KMS-11 (cell line): Measurements from ENCODE around the gene ANGEL1.

Experiments used
- H2AFZ ChIP-seq: fragments of 200-600 bp; sonication (generic); 2 replicates; pipeline ENCODE4 v1.6.1; 2016; ENCODE audit warnings: antibody characterized with exemption, mixed run types, low read depth
- H3K27ac ChIP-seq: fragments of 200-600 bp; sonication (generic); 2 replicates; pipeline ENCODE4 v1.6.1; 2016; ENCODE audit warnings: mild to moderate bottlenecking, mixed run types
- H3K27me3 ChIP-seq: fragments of 200-600 bp; sonication (generic); 2 replicates; pipeline ENCODE4 v1.6.1; 2017; ENCODE audit warnings: mild to moderate bottlenecking, low read depth, mixed run types, moderate library complexity; ENCODE audit not compliant: insufficient read depth
- H3K36me3 ChIP-seq: fragments of 200-600 bp; sonication (generic); 2 replicates; pipeline ENCODE4 v1.6.1; 2017; ENCODE audit warnings: mild to moderate bottlenecking, mixed run types; ENCODE audit not compliant: insufficient read depth
- H3K4me1 ChIP-seq: fragments of 200-600 bp; sonication (generic); 2 replicates; pipeline ENCODE4 v1.6.1; 2016; ENCODE audit warnings: mild to moderate bottlenecking, low read depth, mixed run types; ENCODE audit not compliant: poor library complexity, severe bottlenecking
- H3K4me2 ChIP-seq: fragments of 200-600 bp; sonication (generic); 2 replicates; pipeline ENCODE4 v1.7.0; 2016; ENCODE audit warnings: mild to moderate bottlenecking, mixed run types
- H3K4me3 ChIP-seq: fragments of 200-600 bp; sonication (generic); IDR thresholded peaks from 2 replicates; pipeline ENCODE4 v1.6.1; 2017; ENCODE audit warnings: low read depth, low read length, mixed read lengths; ENCODE audit not compliant: insufficient read depth
- H3K79me2 ChIP-seq: fragments of 200-600 bp; sonication (generic); 2 replicates; pipeline ENCODE4 v1.6.1; 2016; ENCODE audit warnings: low read depth, mixed run types; ENCODE audit not compliant: insufficient read depth
- H3K9ac ChIP-seq: fragments of 200-600 bp; sonication (generic); 2 replicates; pipeline ENCODE4 v1.6.1; 2016; ENCODE audit warnings: mild to moderate bottlenecking, mixed run types
- H4K20me1 ChIP-seq: fragments of 200-600 bp; sonication (generic); 2 replicates; pipeline ENCODE4 v1.6.1; 2016; ENCODE audit warnings: mild to moderate bottlenecking, mixed run types; ENCODE audit not compliant: insufficient read depth
- TF ChIP-seq, protein P1 (sequence below): fragments of 200-600 bp; sonication (generic); conservative IDR thresholded peaks from 2 replicates; pipeline ENCODE4 v1.6.1; 2017; ENCODE audit warnings: low read depth, mild to moderate bottlenecking, antibody characterized with exemption, low read length, moderate library complexity, mixed read lengths

Gene ANGEL1

DNA sequence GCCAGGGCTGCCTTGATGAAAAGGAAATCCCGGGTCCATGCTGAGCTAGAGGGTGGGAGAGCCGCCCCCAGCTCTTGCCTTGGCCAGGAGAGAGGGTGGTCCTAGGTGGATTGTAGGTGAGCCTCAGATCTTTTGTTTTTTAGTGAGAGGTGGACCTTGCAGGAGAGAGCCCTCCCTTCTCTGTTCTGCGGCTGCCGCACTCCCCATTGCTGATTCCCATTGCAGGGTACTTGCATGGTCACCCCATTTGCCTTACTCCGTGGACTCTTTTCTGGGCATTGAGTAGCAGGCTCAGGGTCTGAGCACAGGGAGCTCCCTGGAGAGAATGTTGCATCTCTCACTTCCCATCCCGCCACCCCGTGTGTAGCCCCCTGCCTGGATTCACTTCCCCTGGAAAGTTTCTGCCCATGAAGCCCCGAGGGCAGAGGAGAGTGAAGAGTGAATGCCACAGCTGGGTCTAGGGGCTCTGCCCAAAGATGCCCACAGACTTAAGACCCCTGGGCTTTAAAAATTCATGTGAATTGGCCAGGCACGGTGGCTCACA is 41.2 kb downstream of the ANGEL1 start:
- no peaks in the 10 kb centered on the region for H3K79me2 ChIP-seq
- H3K36me3 ChIP-seq: no peaks in the 10 kb centered on the region
- H3K4me3 ChIP-seq: no peak overlapping the region
- H4K20me1 ChIP-seq: no peaks in the 10 kb centered on the region
- H3K27me3 ChIP-seq: no peaks in the 10 kb centered on the region
- H3K9ac ChIP-seq: no peak overlapping the region
- H3K27ac ChIP-seq: no peak overlapping the region
- no peak overlapping the region for H3K4me2 ChIP-seq
- no peaks in the 10 kb centered on the region for H3K4me1 ChIP-seq
- TF ChIP-seq, protein P1, sequence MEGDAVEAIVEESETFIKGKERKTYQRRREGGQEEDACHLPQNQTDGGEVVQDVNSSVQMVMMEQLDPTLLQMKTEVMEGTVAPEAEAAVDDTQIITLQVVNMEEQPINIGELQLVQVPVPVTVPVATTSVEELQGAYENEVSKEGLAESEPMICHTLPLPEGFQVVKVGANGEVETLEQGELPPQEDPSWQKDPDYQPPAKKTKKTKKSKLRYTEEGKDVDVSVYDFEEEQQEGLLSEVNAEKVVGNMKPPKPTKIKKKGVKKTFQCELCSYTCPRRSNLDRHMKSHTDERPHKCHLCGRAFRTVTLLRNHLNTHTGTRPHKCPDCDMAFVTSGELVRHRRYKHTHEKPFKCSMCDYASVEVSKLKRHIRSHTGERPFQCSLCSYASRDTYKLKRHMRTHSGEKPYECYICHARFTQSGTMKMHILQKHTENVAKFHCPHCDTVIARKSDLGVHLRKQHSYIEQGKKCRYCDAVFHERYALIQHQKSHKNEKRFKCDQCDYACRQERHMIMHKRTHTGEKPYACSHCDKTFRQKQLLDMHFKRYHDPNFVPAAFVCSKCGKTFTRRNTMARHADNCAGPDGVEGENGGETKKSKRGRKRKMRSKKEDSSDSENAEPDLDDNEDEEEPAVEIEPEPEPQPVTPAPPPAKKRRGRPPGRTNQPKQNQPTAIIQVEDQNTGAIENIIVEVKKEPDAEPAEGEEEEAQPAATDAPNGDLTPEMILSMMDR: no peak
- H2AFZ ChIP-seq: no peak overlapping the region

DNA sequence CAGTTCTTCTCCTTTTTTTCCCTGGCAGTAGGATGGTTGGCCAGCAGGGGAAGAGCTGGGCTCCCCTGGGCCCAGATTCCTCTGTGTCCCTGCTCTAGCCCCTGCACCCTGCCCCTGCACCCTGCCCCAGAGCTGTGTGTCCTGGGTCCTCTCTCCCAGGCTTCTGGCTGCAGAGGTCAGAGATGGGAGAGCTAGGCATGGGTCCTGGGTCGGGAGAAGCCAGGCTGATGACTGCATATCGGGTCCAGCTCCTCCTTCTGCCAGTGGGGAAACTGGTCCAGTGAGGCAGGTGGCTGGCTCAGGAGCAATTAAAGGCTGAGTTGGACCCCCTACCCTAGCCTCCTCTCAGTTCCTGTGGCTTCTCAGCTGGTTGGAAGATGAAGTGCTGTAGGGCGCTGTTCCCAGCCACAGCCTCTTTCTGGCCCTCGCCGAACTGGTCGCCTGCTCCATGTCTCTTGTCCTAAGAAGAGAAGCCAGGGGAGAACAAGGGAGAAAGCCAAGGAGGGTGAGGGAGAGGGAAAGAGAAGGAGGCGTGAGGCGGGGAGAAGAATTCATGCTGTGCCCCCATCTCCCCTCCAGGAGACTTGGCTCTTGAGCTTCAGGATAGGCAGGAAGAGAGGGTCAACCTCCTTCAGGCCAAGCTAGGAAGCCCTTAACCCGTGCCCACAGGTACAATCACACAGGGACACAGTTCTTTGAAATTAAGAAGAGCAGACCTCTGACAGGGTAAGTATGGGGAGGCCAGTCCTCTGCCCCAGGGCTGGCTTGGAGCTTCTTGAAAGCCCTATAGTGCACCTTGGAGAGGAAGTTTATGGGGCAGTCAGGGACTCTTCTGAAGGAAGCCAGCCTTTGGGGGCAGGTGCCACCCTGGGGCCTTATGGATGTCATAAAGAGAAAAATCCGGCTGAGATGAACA is 41.9 kb downstream of the ANGEL1 start:
- no peaks in the 10 kb centered on the region for H4K20me1 ChIP-seq
- no peak overlapping the region for H3K4me3 ChIP-seq
- TF ChIP-seq, protein P1: no peak
- H3K4me2 ChIP-seq: no peak overlapping the region
- no peaks in the 10 kb centered on the region for H3K79me2 ChIP-seq
- H3K4me1 ChIP-seq: no peaks in the 10 kb centered on the region
- H3K9ac ChIP-seq: no peak overlapping the region
- H3K36me3 ChIP-seq: no peaks in the 10 kb centered on the region
- no peaks in the 10 kb centered on the region for H3K27me3 ChIP-seq
- no peak overlapping the region for H3K27ac ChIP-seq
- no peak overlapping the region for H2AFZ ChIP-seq

DNA sequence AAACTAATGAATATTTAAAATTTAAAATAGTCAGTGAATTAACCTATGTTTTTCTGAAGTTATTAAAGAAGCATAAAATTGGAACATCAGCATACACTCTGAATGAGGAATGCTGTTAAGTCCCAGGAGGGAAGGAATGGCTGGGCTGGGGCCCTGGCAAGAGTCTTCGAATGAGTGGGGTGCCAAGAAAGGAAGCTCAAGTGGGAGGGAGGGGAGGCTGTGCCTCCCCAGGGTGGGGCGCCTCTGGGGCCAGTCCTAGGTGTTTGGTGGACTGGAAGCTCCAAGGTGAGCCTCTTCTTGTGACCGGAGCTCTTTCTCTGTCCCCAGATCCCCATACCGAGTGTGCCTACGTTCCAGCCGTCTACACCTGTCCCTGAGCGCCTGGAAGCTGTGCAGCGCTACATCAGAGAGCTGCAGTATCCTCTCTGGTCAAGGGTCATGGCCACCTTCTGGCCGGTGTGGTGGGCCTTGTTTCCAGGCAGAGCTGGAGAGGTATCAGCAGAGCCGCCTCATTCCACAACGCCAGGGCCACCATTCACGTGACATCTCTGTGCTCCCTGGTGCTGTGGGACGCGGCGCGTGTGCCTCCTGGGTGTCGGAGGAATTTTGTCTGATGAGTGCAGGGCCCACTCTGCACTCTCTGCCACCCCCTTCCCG is 42.9 kb downstream of the ANGEL1 start:
- H3K79me2 ChIP-seq: no peaks in the 10 kb centered on the region
- H3K4me1 ChIP-seq: no peaks in the 10 kb centered on the region
- no peak overlapping the region for H3K4me2 ChIP-seq
- H2AFZ ChIP-seq: no peak overlapping the region
- no peaks in the 10 kb centered on the region for H3K36me3 ChIP-seq
- H3K9ac ChIP-seq: no peak overlapping the region
- H4K20me1 ChIP-seq: no peaks in the 10 kb centered on the region
- TF ChIP-seq, protein P1: no peak
- H3K4me3 ChIP-seq: no peak overlapping the region
- H3K27ac ChIP-seq: no peak overlapping the region
- H3K27me3 ChIP-seq: no peaks in the 10 kb centered on the region

DNA sequence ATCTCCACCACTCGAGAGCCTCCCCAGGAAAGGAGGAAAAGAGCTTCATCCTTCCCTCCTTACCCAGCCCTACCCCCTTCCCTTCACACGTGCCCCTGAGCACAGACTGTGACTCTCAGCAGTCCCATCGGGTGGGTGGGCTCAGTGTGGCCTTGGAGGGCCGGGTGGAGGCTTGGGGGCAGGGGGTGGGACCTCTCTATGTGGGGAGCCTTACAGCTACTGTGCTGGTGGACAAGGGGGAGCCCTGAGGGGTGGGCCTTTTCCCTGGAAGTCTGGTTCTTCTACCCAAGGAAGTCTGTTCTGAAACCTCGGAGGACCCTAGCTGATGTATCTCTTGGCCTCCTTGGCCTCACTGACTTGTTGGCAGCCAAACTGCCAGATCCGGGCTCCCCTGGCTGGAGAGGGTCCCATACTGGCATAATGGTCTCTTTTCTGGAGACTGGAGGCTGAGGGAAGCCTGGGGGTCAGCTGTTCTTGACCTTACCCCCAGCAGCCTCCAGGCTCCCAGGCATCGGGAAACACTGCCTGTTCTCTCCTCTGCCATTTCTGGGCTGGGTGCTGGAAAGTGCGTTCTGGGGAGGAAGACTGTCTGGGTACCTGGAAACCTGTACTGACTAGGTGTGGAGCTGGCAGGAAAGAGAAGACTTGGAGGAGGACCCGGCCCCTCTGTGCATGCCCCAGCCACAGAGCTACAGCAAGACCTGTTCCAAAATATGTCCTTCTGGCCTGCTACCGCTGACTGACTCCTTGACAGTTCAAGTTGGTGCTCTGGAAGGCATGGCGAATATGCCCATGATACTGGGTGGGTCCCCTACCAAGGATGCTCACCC is 43.8 kb downstream of the ANGEL1 start:
- Histone ChIP-seq H3K9ac (no peak overlapping the region), H3K79me2 (no peaks in the 10 kb centered on the region), H3K4me3 (no peak overlapping the region), H3K4me1 (no peaks in the 10 kb centered on the region), H3K4me2 (no peak overlapping the region), H2AFZ (no peak overlapping the region), H3K27ac (no peak overlapping the region), H3K27me3 (no peaks in the 10 kb centered on the region), H3K36me3 (no peaks in the 10 kb centered on the region), H4K20me1 (no peaks in the 10 kb centered on the region)
- TF ChIP-seq, protein P1: no peak
